Psoas muscle (tissue), 8 donors: ENCODE data around the gene MCOLN3. TPM values are rescaled to one million over a fixed set of nuclear protein-coding genes. Genes with fewer than 3 reads are reported as not detected.

ENCODE experiments used
- ATAC-seq, 4 donors: fragments of 200-7000 bp; cut with Tn5 transposase; one replicate each; pipeline ENCODE4 v1.9.1; 2020; ENCODE audit warnings: moderate library complexity in 3 of 4, mild to moderate bottlenecking in 2 of 4
- DNase-seq, 2 donors: peaks; one replicate each; pipeline ENCODE4 v3.0.0-alpha.2; 2020
- H3K27ac ChIP-seq: fragments of 200-600 bp; one replicate; pipeline ENCODE4 v1.8.0; 2022
- H3K27me3 ChIP-seq, 3 donors: fragments of 200-600 bp in 1 of 3; one replicate each; pipeline versions ENCODE4 v1.6.1 to v1.8.0; 2013 to 2022; ENCODE audit warnings: low read length in 2 of 3, mild to moderate bottlenecking in 2 of 3, moderate library complexity in 1 of 3; ENCODE audit not compliant: insufficient read depth in 3 of 3
- H3K36me3 ChIP-seq, 2 donors: fragments of 200-600 bp in 1 of 2; one replicate each; pipeline versions ENCODE4 v1.6.1 to v1.8.0; 2013 to 2022; ENCODE audit warnings: low read depth in 1 of 2, mild to moderate bottlenecking in 1 of 2, moderate library complexity in 1 of 2; ENCODE audit not compliant: insufficient read depth in 1 of 2
- H3K4me1 ChIP-seq: fragments of 200-600 bp; one replicate; pipeline ENCODE4 v1.8.0; 2022
- H3K4me3 ChIP-seq: fragments of 200-600 bp; one replicate; pipeline ENCODE4 v1.8.0; 2022; ENCODE audit warnings: mild to moderate bottlenecking
- H3K9me3 ChIP-seq: fragments of 200-600 bp; one replicate; pipeline ENCODE4 v1.8.0; 2022
- WGBS, 3 donors: extraction: QIAGEN DNeasy Blood & Tissue Kit; methylation state at CpG; one replicate each; pipeline versions ENCODE4 v1.1.6 to v1.1.7; 2013; 5-methylcytosine and 5-hydroxymethylcytosine counted together
- intact Hi-C, 2 donors: fragments of 100-400 bp; cut with DNase I; formaldehyde crosslinking; loops; one replicate each; pipeline versions ENCODE4 v1.11.0 to v1.14.2; 2022
- polyA plus RNA-seq, 3 donors: library from polyadenylated mRNA; stranded (reverse); fragments of 200-250 nt; gene quantifications; one replicate each; pipeline ENCODE4 v1.2.3, GENCODE V29; 2013
- total RNA-seq, 4 donors: library from RNA; stranded (reverse); fragmentation: NEBNext Ultra II Directional in 2 of 4; extraction: Animal tissue kit (Norgen Biotek cat#: 25700) in 2 of 4; gene quantifications; one replicate each; pipeline versions ENCODE4 v1.2.1 to v1.2.4, GENCODE V29; 2021 to 2023
- TF ChIP-seq, protein P1 (sequence below): fragments of 200-600 bp; IDR thresholded peaks from one replicate; pipeline ENCODE4 v1.8.0; 2022; ENCODE audit warnings: antibody characterized with exemption
- donor health status: healthy with polysubstance abuse.
- donor health status: DM: no; HTN: no; CAD: no; lungs with moderate emphysema.
- donor health status: Bipolar disorder and iron deficiency.
- donor health status: healthy.
- donor health status: DM: yes; HTN: yes; CAD: no.
- donor health status: DM: no; HTN: no; CAD: no.
- donor health status: DM: no; HTN: no; CAD: no.
- donor health status: DM: yes; HTN: yes; CAD: no.

MCOLN3 gene
- total and polyA plus RNA-seq, 7 donors: 0.06 to 0.62 (median 0.32) TPM; not detected in 3

DNA sequence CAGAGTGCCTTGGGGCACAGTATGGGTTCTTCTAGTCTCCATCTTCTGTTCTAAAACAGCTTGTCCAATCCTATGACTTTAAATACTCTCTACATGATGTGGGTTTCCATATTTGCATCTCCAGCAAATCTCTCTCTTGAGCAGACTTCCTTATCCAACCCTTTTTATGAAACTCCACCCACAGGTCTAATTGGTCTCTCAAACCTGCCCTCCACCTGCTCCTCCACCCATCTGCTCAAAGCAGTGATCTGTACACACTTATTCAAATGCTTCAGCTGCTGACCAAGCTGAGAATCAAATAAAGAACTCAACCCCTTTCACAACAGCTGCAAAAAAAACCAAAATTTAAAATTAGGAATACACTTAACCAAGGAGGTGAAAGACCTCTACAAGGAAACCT lies 62.9 kb downstream of the MCOLN3 start:
- no peaks in the 10 kb centered on the region for H3K4me1 ChIP-seq
- H3K27me3 ChIP-seq: no peaks in the 10 kb centered on the region
- intact Hi-C loops: no loop called here
- H3K4me3 ChIP-seq: no peak overlapping the region
- no peak overlapping the region for H3K27ac ChIP-seq
- DNase-seq: no peak
- peaks cover 3% of the 10 kb centered on the region for H3K9me3 ChIP-seq
- TF ChIP-seq, protein P1, sequence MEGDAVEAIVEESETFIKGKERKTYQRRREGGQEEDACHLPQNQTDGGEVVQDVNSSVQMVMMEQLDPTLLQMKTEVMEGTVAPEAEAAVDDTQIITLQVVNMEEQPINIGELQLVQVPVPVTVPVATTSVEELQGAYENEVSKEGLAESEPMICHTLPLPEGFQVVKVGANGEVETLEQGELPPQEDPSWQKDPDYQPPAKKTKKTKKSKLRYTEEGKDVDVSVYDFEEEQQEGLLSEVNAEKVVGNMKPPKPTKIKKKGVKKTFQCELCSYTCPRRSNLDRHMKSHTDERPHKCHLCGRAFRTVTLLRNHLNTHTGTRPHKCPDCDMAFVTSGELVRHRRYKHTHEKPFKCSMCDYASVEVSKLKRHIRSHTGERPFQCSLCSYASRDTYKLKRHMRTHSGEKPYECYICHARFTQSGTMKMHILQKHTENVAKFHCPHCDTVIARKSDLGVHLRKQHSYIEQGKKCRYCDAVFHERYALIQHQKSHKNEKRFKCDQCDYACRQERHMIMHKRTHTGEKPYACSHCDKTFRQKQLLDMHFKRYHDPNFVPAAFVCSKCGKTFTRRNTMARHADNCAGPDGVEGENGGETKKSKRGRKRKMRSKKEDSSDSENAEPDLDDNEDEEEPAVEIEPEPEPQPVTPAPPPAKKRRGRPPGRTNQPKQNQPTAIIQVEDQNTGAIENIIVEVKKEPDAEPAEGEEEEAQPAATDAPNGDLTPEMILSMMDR: no peak
- no peak for ATAC-seq
- H3K36me3 ChIP-seq: no peaks in the 10 kb centered on the region

- DNase-seq: no peak
- no peak for ATAC-seq
- Histone ChIP-seq H3K36me3 (no peaks in the 10 kb centered on the region), H3K27ac (no peak overlapping the region), H3K9me3 (peaks cover 3% of the 10 kb centered on the region), H3K4me1 (no peaks in the 10 kb centered on the region), H3K4me3 (no peak overlapping the region), H3K27me3 (no peaks in the 10 kb centered on the region)
- intact Hi-C loops: no loop called here
- WGBS, 3 donors: 82 to 85% (median 85%) methylated on average over 2 of the region's 2 CpGs
- TF ChIP-seq, protein P1: no peak
Observed at GRCh38 chr1:84982395-84982794, 65.9 kb downstream of the MCOLN3 start.

DNA sequence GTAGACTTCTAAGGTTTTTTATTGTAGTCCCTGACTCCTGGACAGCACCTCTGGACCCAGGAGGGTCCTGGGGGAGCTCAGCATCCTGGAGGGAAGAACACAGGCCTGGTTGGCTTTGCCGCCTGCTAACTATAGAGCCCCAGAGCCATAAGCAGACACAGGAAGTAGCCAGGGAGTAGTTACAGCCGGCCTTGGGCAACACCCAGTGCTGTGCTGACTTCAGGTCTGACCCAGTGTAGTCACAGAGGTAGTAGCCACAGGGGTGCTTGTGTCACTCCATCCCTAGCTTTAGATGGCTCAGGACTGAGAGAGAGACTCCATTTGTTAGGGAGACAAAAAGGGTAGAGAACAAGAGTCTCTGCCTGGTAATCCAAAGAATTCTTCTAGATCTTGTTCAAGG lies 73.3 kb downstream of the MCOLN3 start:
- intact Hi-C loops: no loop called here
- DNase-seq (no peak), ATAC-seq (no peak)
- Histone ChIP-seq H3K9me3 (no peaks in the 10 kb centered on the region), H3K36me3 (no peaks in the 10 kb centered on the region), H3K4me1 (no peaks in the 10 kb centered on the region), H3K27me3 (peaks cover 0 to 2% (median 0%) of the 10 kb centered on the region in 3 donors), H3K4me3 (no peak overlapping the region), H3K27ac (no peak overlapping the region)
- 55 to 66% (median 56%) methylated on average over 2 of the region's 2 CpGs for WGBS, 3 donors
- TF ChIP-seq, protein P1: no peak

- H3K27ac ChIP-seq: no peak overlapping the region
- no peaks in the 10 kb centered on the region for H3K4me1 ChIP-seq
- H3K27me3 ChIP-seq: peaks cover 0 to 2% (median 0%) of the 10 kb centered on the region in 3 donors
- H3K4me3 ChIP-seq: no peak overlapping the region
- no peaks in the 10 kb centered on the region for H3K9me3 ChIP-seq
- no peaks in the 10 kb centered on the region for H3K36me3 ChIP-seq
- ATAC-seq (no peak), DNase-seq (no peak)
- TF ChIP-seq, protein P1: no peak
- intact Hi-C loops: no loop called here
- WGBS, 3 donors: 51 to 56% (median 52%) methylated on average over 7 of the region's 7 CpGs
Observed at GRCh38 chr1:84973498-84974334, 74.6 kb downstream of the MCOLN3 start.
